Endothelial cell of umbilical vein (primary cell): ENCODE measurements around the gene DCUN1D2.

Experiments used
- EZH2 ChIP-seq: IDR thresholded peaks from 2 replicates; pipeline ENCODE4 v1.6.1; 2012; ENCODE audit warnings: borderline replicate concordance, low read depth, mild to moderate bottlenecking, moderate library complexity, low read length, inconsistent platforms; ENCODE audit not compliant: severe bottlenecking
- GATA2 ChIP-seq: IDR thresholded peaks from 2 replicates; pipeline ENCODE4 v1.7.0; 2011; ENCODE audit warnings: low read depth, mild to moderate bottlenecking, moderate library complexity, mixed read lengths, low read length; ENCODE audit not compliant: insufficient read length, insufficient read depth
- JUN ChIP-seq: IDR thresholded peaks from 2 replicates; pipeline ENCODE4 v1.6.1; 2011; ENCODE audit warnings: borderline replicate concordance, low read depth; ENCODE audit not compliant: insufficient read length, insufficient read depth
- POLR2A ChIP-seq: IDR thresholded peaks from 2 replicates; pipeline ENCODE4 v1.6.1; 2012; ENCODE audit warnings: low read depth, mild to moderate bottlenecking, control low read depth, low read length
- POLR2AphosphoS5 ChIP-seq: IDR thresholded peaks from 2 replicates; pipeline ENCODE4 v1.6.1; 2012; ENCODE audit warnings: low read depth, mild to moderate bottlenecking, control low read depth, low read length, moderate library complexity; ENCODE audit not compliant: insufficient read depth
- TF ChIP-seq, protein P1 (sequence below), 2 donors: IDR thresholded peaks; 1 replicate in 1 of 2; 2 replicates in 1 of 2; pipeline ENCODE4 v1.5.1; 2011; ENCODE audit warnings: low read length in 2 of 2, mild to moderate bottlenecking in 2 of 2, moderate library complexity in 2 of 2, control low read depth in 1 of 2, inconsistent platforms in 1 of 2, low read depth in 1 of 2; ENCODE audit not compliant: insufficient read depth in 1 of 2; ENCODE audit errors: extremely low read depth in 1 of 2
- TF ChIP-seq, protein P2 (sequence below): IDR thresholded peaks from 2 replicates; pipeline ENCODE4 v1.6.1; 2011; ENCODE audit not compliant: insufficient read depth, insufficient read length

DNA sequence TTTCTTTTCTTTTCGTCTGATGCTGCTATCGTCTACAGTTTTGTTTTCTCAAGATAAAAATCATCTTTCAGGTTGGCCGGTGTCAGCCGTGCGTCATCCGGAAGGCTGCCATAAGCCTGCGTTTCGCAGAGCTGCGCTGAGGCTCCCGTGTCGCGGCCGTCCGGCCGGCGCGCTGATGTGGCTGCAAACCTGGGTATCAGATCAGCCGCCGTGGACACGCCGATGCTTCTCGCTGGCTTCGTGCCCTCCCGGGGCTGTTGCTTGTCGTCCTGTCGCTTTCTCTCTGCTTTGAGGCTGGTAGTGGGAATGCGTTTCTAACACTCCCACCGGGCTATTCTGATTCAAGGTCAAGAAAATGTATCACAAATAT is 48.2 kb upstream of the DCUN1D2 start:
- TF ChIP-seq, protein P1, sequence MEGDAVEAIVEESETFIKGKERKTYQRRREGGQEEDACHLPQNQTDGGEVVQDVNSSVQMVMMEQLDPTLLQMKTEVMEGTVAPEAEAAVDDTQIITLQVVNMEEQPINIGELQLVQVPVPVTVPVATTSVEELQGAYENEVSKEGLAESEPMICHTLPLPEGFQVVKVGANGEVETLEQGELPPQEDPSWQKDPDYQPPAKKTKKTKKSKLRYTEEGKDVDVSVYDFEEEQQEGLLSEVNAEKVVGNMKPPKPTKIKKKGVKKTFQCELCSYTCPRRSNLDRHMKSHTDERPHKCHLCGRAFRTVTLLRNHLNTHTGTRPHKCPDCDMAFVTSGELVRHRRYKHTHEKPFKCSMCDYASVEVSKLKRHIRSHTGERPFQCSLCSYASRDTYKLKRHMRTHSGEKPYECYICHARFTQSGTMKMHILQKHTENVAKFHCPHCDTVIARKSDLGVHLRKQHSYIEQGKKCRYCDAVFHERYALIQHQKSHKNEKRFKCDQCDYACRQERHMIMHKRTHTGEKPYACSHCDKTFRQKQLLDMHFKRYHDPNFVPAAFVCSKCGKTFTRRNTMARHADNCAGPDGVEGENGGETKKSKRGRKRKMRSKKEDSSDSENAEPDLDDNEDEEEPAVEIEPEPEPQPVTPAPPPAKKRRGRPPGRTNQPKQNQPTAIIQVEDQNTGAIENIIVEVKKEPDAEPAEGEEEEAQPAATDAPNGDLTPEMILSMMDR (IDR thresholded peaks at IDR 0.05; ENCODE audit: extremely low read depth in 1 of 2, insufficient read depth in 1 of 2, low read depth in 1 of 2, low read length in 2 of 2), result no peak
- TF ChIP-seq, protein P2, sequence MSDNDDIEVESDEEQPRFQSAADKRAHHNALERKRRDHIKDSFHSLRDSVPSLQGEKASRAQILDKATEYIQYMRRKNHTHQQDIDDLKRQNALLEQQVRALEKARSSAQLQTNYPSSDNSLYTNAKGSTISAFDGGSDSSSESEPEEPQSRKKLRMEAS, result no peak
- TF ChIP-seq POLR2A (no peak), GATA2 (no peak), EZH2 (no peak), POLR2AphosphoS5 (no peak), JUN (no peak)
